MM.1S (cell line): Measurements from ENCODE around the gene EML5.
A peak's percentile ranks its signal among the peaks of the same experiment; 100 is the strongest.

ENCODE experiments used
- DNase-seq: peaks from one replicate; pipeline ENCODE4 v3.0.0-alpha.2; 2015
- H2AFZ ChIP-seq: fragments of 300-600 bp; sonication (generic); 2 replicates; pipeline ENCODE4 v1.6.0; 2016; ENCODE audit warnings: antibody characterized with exemption, low read length
- H3F3A ChIP-seq: fragments of 300-600 bp; sonication (generic); 2 replicates; pipeline ENCODE4 v1.6.1; 2016; ENCODE audit warnings: mild to moderate bottlenecking, antibody characterized with exemption, low read length, moderate library complexity, mixed read lengths; ENCODE audit not compliant: insufficient read depth
- H3K27ac ChIP-seq: fragments of 300-600 bp; sonication (generic); 2 replicates; pipeline ENCODE4 v1.5.1; 2016; ENCODE audit warnings: mild to moderate bottlenecking, low read length
- H3K27me3 ChIP-seq: fragments of 300-600 bp; sonication (generic); replicated peaks from 2 replicates; pipeline ENCODE4 v1.6.0; 2016; ENCODE audit warnings: low read length; ENCODE audit not compliant: insufficient read depth
- H3K36me3 ChIP-seq: fragments of 300-600 bp; sonication (generic); replicated peaks from 2 replicates; pipeline ENCODE4 v1.6.1; 2016; ENCODE audit warnings: mild to moderate bottlenecking, low read length, mixed read lengths; ENCODE audit not compliant: insufficient read depth
- H3K4me1 ChIP-seq: fragments of 300-600 bp; sonication (generic); 2 replicates; pipeline ENCODE4 v1.6.1; 2016; ENCODE audit warnings: low read length, mixed read lengths
- H3K4me2 ChIP-seq: fragments of 300-600 bp; sonication (generic); 2 replicates; pipeline ENCODE4 v1.6.0; 2016; ENCODE audit warnings: low read depth, low read length
- H3K4me3 ChIP-seq: fragments of 300-600 bp; sonication (generic); 2 replicates; pipeline ENCODE4 v1.5.1; 2016; ENCODE audit warnings: low read length, mixed read lengths
- H3K79me2 ChIP-seq: fragments of 300-600 bp; sonication (generic); 2 replicates; pipeline ENCODE4 v1.6.1; 2016; ENCODE audit warnings: mixed run types, low read length, mixed read lengths
- H3K9ac ChIP-seq: fragments of 300-600 bp; sonication (generic); 2 replicates; pipeline ENCODE4 v1.6.1; 2016; ENCODE audit warnings: low read length, mixed read lengths
- H3K9me2 ChIP-seq: fragments of 300-600 bp; sonication (generic); replicated peaks from 2 replicates; pipeline ENCODE4 v1.6.1; 2016; ENCODE audit warnings: mild to moderate bottlenecking, low read length, mixed read lengths; ENCODE audit not compliant: insufficient read depth
- H3K9me3 ChIP-seq: fragments of 300-600 bp; sonication (generic); replicated peaks from 2 replicates; pipeline ENCODE4 v1.6.1; 2016; ENCODE audit warnings: mild to moderate bottlenecking, low read length, mixed read lengths; ENCODE audit not compliant: insufficient read depth
- H4K20me1 ChIP-seq: fragments of 300-600 bp; sonication (generic); 2 replicates; pipeline ENCODE4 v1.6.1; 2016; ENCODE audit warnings: mild to moderate bottlenecking, low read length, moderate library complexity, mixed read lengths; ENCODE audit not compliant: insufficient read depth
- EZH2 ChIP-seq: fragments of 300-600 bp; sonication (generic); optimal IDR thresholded peaks from 2 replicates; pipeline ENCODE3; 2017; ENCODE audit warnings: low read depth, mild to moderate bottlenecking, antibody characterized with exemption, low read length, mixed read lengths
- EZH2phosphoT487 ChIP-seq: fragments of 300-600 bp; sonication (generic); IDR thresholded peaks from 2 replicates; pipeline ENCODE4 v1.6.1; 2018; ENCODE audit warnings: antibody characterized with exemption, low read length
- TF ChIP-seq, protein P1 (sequence below): fragments of 300-600 bp; sonication (generic); IDR thresholded peaks from 2 replicates; pipeline ENCODE4 v1.5.1; 2016; ENCODE audit warnings: antibody characterized with exemption, low read length, mixed read lengths

EML5 gene

GRCh38 chr14:88792473-88793258 is at the start of gene EML5:
Gene EML5, minus strand, starts transcription at chr14:88792953. Its CDS starts 450 bp downstream, at chr14:88792503.
- no peak for TF ChIP-seq EZH2phosphoT487
- TF ChIP-seq EZH2: no peak
- TF ChIP-seq, protein P1, sequence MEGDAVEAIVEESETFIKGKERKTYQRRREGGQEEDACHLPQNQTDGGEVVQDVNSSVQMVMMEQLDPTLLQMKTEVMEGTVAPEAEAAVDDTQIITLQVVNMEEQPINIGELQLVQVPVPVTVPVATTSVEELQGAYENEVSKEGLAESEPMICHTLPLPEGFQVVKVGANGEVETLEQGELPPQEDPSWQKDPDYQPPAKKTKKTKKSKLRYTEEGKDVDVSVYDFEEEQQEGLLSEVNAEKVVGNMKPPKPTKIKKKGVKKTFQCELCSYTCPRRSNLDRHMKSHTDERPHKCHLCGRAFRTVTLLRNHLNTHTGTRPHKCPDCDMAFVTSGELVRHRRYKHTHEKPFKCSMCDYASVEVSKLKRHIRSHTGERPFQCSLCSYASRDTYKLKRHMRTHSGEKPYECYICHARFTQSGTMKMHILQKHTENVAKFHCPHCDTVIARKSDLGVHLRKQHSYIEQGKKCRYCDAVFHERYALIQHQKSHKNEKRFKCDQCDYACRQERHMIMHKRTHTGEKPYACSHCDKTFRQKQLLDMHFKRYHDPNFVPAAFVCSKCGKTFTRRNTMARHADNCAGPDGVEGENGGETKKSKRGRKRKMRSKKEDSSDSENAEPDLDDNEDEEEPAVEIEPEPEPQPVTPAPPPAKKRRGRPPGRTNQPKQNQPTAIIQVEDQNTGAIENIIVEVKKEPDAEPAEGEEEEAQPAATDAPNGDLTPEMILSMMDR: no peak
- no peaks in the 10 kb centered on the region for H3K27me3 ChIP-seq
- H3K9me2 ChIP-seq: no peaks in the 10 kb centered on the region
- peak; percentile 81 for DNase-seq
- peak within 1 kb of the TSS; percentile 66; the same call in 1 of the 2 replicates for H3K9ac ChIP-seq
- no peaks in the 10 kb centered on the region for H3F3A ChIP-seq
- H3K4me2 ChIP-seq: peak within 1 kb of the TSS; percentile 74
- H3K4me1 ChIP-seq: no peaks in the 10 kb centered on the region
- H3K79me2 ChIP-seq: no peaks in the 10 kb centered on the region
- no peaks in the 10 kb centered on the region for H3K36me3 ChIP-seq
- peak within 1 kb of the TSS; percentile 57; the same call in 1 of the 2 replicates for H3K27ac ChIP-seq
- peak within 1 kb of the TSS; percentile 85 for H2AFZ ChIP-seq
- H3K9me3 ChIP-seq: no peaks in the 10 kb centered on the region
- no peaks in the 10 kb centered on the region for H4K20me1 ChIP-seq
- H3K4me3 ChIP-seq: peak within 1 kb of the TSS; percentile 70

DNA sequence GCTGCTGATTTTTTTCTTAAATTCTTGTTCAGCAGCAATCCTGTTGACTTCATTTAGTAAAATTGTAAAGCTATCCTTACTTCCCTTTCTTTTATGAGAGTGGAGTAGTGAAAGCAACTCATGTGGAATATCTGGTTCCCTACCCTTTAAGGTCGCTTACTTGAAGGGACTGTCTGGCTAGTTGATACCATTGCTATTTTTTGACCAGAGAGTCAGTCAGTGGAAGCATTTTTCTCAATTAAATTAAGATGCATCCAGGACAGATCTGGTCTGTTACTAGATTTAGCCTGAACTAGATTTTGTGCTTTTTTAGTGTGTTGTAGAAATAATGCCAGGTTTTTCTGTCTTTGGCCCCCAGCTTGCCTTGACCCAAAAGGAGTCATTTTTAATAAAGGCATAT is 49.7 kb upstream of the EML5 start:
- no peaks in the 10 kb centered on the region for H3K79me2 ChIP-seq
- no peak overlapping the region for H3K9ac ChIP-seq
- no peak overlapping the region for H3K4me2 ChIP-seq
- no peaks in the 10 kb centered on the region for H3K36me3 ChIP-seq
- no peaks in the 10 kb centered on the region for H3K9me3 ChIP-seq
- H3K4me1 ChIP-seq: no peaks in the 10 kb centered on the region
- no peaks in the 10 kb centered on the region for H3K9me2 ChIP-seq
- H3K27me3 ChIP-seq: no peaks in the 10 kb centered on the region
- no peak for DNase-seq
- no peaks in the 10 kb centered on the region for H4K20me1 ChIP-seq
- H3K4me3 ChIP-seq: no peak overlapping the region
- TF ChIP-seq EZH2phosphoT487: no peak
- TF ChIP-seq, protein P1: no peak
- no peak for TF ChIP-seq EZH2
- H2AFZ ChIP-seq: no peak overlapping the region
- H3K27ac ChIP-seq: no peak overlapping the region
- no peaks in the 10 kb centered on the region for H3F3A ChIP-seq

DNA sequence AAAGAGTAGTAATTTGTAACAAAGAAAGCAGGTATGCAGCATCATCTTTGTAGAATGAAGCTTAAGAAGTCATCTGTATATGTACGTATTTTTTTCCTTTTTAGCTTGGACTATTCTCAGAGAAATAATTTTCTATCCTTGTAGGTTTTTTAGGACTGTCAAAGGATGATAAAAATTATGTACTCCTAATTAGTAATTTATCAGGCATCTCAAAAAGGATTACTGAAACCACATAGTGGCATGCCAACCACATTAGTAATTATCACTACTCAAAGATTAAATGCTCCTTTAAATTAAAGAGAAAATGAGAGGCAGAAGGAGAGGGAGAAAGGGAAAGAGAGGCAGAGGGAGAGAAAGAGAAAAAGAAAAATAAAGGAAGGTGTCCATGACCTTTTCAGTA is 49.0 kb upstream of the EML5 start:
- Histone ChIP-seq H3K27me3 (no peaks in the 10 kb centered on the region), H3K9ac (no peak overlapping the region), H2AFZ (no peak overlapping the region), H3K4me2 (no peak overlapping the region), H3K36me3 (no peaks in the 10 kb centered on the region), H3K4me1 (no peaks in the 10 kb centered on the region), H4K20me1 (no peaks in the 10 kb centered on the region), H3K27ac (no peak overlapping the region), H3F3A (no peaks in the 10 kb centered on the region), H3K79me2 (no peaks in the 10 kb centered on the region), H3K9me2 (no peaks in the 10 kb centered on the region), H3K4me3 (no peak overlapping the region), H3K9me3 (no peaks in the 10 kb centered on the region)
- DNase-seq: no peak
- TF ChIP-seq EZH2: no peak
- TF ChIP-seq, protein P1: no peak
- TF ChIP-seq EZH2phosphoT487: no peak
